Hematopoietic multipotent progenitor cell treated with erythropoietin and hydrocortisone succinate and interleukin-3 and kit ligand, for 15 days (in vitro differentiated cells): ENCODE data around the gene GJC3.
"Not testable (repeated sequence)": the region's sequence is repeated elsewhere in the genome, so short reads cannot be mapped to it uniquely, and the experiment has no call there.

Source experiments
- DNase-seq: peaks from one replicate; pipeline ENCODE4 v3.0.0-alpha.2; 2015; ENCODE audit warnings: low spot score

GJC3 gene

DNA sequence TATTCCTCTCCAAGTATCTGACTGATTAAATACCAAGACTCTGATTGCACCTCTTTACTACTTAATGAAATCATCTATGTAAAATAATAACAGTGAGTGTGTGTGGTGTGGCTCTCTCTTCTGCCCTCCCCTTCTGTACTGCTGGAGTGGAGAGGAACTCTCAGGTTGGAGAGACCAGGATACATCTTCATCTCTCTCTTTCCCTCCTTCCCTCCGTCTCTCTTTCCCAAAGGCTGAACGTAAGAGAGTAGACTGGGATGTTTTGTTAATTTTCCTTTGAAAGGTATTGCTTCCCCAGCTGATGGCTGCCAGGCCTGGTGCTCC, 272 bp upstream of the GJC3 start:
- DNase-seq: no peak

DNA sequence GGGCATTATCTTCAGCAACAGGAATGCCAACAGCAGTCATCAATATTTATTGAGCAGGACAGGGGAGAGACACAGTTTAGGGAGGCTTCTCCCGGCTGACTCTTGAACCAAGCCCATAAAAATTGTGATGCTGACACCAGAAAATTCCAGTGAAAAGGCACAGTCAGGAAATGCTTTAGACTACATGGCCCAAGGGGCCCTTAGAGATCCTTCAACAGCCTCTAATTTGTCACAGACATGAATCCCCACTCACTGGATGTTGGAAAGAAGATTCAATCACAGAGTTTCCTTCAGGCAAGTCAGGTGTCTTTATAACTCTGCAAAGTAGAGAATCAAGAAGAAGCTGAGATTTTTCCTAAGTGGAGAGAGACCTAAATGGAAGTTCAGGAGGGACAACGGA, 1.2 kb downstream of the GJC3 start:
- DNase-seq: no peak

DNA sequence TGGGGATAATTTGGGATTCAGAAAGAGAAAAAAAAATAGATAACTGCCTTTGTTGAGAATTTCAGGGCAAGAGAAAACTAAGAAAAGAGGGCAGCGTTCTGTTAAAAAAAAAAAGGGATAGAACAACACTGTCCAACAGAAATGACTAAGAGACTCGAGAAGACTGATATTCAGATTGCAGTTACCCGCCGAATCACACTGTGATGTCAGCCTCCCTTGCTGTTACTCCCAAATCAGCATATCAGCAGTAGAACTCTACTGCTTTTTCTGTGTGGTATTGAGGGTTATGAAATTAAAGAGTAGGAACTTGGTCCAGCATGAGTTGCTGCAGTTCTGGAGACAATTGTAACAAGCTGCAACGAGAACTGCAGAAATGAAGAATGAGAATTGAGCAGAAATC, 1.9 kb downstream of the GJC3 start:
- no peak for DNase-seq

DNA sequence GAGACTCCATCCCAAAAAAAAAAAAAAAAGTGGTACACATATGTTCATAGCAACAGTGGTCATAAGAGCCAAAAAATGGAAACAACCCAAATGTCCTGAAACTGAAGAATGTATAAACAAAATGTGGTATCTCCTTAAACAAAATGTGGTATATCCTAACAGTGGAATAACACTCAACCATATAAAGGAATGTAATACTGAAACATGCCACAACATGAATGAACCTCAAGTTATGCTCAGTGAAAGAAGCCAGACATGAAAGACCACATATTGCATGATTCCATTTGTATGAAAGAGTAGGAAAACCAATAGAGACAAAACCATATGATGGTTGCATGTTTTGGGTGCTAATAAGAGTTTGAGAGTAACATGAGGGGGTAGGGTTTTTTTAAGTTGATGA, 3.1 kb downstream of the GJC3 start:
- DNase-seq: no peak

DNA sequence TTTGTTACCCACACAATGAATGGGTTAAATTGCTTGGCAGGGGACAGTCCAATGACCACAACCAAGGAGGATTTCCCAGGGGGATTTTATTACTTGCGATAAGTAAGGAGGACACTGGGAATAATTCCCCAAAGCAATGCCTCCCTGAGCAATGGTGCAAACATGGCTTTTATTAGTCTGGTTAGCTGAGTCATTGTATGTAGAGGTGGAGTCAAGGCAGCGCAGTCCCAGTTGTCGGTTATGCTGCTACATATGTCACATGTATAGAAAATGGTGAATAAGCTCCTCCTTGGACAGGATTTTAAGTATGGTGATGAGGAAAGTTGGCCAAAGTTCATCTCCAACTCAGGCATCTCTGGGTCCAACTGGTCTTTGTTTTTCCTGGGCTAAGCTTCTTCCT, 6.2 kb downstream of the GJC3 start:
- no peak for DNase-seq

DNA sequence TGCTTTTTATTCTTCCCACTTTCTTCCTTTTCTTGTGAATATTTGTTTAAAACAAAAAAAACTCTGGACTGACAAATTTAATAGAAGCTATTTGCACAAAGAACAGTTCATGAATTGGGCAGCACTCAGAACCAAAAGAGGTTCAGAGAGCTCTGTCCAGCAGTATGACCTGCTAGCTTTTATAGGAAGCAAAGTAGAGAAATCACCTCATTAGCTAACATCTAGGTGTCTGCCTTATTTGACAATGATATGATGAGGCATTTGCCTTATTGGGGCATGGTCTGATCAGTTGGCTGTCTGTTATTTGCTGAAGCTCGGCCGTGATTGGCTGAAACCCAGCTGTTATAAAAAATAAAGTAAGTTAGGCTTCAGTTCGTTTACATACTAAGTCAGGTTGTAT, 9.3 kb downstream of the GJC3 start:
- DNase-seq: no peak

DNA sequence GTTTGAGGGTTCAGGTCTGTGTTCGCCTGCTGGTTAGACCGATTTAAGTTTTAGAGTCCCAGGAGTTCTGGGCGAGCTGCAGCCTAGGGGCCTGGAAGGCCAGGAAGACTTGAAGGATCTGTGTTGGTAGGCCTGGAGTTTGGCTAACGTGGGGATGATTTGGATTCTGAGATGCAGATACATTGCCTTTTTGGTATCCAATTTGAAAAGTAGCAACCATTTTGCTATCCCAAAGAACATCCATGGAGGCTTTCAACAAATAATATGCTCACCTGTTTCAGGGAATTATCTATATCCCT, 9.7 kb downstream of the GJC3 start:
- DNase-seq: no peak

DNA sequence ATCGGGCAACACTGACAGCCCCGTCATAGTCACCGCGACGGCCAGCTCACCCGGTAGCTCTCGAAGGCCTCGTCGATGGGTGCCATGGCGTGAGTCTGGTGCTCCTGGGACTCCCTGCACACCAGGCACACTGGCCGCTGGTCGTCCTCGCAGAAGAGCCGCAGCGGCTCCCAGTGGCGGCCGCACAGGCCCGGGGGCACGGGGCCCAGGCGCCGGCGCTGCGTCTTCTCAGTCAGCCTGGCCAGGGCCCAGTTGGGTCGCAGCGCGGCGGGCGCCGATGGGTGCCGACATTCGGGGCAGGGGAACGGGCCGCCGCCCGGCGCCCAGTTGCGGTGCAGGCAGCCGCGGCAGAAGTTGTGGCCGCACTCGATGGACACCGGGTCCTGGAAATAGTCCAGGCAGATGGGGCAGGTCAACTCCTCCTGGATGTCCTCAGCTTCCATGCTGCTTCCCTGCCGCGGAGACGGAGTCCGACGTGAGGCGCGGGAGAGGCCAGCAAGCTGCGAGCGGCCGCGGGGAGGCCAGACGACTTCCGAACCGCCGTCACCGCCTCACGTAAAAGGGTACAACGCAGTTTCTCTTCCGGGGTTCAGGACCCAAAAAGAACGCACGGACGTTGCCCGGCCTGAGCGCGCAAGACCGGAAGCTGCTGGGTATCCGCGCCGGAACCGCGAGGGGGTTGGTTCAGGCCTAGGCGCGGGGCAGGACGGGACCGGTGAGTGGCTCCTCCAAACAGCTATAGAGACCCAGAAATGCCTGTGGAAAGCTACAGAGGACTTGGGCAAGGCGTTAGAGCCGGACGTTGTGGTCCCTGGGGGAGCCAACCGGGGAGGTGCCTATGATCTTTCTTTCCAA, 10.2 kb downstream of the GJC3 start, which contains the start of gene TRIM4:
TRIM4 (minus strand) TSS at position 572 of the 855 bp plus-strand sequence; CDS start at position 443, 129 bp downstream.
- DNase-seq: peak; percentile 85

DNA sequence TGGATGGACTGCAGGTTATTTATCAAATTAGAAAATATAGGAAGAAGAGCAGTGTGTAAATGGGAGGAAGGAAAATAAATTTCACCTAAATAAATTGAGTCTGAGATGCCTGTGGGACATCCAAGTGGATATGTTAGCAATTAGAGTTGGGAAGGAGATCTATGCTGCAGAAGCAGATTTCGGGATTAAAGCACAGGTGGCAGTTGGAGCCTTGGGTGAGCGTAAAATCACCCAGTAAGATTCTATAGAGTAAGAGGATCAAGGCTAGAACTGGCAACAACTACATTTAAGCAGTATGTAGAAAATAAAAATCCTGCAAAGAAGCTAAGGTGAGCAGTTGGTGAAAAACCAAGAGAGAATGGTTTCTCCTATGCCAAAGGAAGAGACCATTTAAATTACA, 18.4 kb downstream of the GJC3 start:
- no peak for DNase-seq

DNA sequence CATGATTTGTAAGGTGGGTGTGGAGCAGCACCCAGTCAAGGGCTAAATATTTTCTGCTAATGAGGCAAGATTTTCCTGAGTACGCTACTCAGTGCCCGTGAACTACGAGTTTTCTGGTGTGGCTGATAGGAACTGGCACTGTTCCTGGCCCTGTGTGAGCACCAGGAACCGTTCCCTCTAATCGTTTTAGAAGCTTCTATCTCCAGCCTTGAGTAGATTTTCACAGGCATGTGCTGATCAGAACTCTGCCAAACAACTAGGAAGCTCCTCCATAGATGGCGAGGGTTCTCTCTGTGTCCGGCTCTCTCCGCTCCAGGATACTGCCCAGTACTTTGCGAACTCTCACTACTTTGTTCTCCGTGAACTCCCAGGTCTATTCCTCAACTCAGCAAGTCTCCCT, 27.8 kb downstream of the GJC3 start:
- no peak for DNase-seq

DNA sequence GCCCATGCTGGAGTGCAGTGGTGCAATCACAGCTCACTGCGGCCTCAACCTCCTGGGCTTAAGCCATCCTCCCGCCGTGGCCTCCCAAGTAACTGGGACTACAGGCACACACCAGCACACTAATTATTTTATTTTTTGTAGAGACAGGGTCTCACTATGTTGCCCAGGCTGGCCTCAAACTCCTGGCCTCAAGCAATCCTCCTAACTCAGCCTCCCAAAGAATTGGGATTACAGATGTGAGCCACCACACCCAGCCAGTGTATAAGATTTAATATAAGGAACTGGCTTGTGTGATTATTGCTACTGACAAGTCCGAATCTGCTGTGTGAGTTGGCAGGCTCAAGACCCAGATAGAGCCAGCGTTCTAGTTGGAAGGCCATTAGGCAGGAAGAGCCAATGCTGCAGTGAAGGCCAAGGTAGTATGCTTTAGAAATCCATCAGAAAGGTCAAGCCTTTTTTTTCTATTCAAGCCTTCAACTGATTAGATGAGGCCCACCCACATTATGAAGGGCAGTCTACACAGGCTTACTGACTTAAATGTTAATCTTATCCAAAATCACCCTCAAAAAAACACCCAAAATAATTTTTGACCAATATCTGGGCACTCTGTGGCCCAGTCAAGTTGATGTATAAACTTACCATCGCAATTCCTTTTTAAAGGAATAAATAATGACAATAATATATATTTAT, 29.4 kb downstream of the GJC3 start:
- no peak for DNase-seq

DNA sequence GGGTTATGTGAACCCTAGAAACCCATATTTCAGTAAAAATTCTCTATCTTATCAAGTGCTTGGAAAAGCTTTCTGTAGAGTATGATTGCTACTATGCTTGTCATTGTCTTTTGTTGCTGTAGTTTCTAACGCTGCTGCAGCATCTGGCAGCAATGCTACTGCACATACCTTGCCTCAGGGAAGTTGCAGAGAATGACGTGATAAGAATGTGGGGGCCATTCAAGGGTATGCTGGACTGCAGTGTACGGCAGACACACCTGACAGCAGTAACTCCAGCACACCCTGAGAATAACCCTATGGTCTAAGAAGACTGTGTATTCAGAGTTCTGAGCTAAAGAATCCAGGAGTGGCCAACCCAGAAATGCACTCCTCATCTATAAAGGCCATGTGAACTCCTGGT, 30.6 kb downstream of the GJC3 start:
- DNase-seq: no peak

DNA sequence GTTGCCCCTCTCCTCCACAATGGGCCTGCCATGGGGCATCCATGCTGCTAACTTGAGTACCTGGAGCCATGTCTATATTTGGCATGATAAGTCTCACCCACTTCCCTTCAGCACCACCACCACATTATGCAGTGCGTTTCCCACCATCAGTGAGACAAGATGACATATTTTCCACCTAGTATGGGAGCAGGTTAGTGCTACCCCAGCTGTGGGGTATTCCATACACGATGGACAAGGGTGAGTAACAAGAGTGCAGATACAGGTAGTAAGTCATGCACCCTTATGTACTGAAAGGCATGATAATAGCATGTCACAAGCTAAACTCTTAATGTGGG, 31.4 kb downstream of the GJC3 start:
- DNase-seq: no peak

DNA sequence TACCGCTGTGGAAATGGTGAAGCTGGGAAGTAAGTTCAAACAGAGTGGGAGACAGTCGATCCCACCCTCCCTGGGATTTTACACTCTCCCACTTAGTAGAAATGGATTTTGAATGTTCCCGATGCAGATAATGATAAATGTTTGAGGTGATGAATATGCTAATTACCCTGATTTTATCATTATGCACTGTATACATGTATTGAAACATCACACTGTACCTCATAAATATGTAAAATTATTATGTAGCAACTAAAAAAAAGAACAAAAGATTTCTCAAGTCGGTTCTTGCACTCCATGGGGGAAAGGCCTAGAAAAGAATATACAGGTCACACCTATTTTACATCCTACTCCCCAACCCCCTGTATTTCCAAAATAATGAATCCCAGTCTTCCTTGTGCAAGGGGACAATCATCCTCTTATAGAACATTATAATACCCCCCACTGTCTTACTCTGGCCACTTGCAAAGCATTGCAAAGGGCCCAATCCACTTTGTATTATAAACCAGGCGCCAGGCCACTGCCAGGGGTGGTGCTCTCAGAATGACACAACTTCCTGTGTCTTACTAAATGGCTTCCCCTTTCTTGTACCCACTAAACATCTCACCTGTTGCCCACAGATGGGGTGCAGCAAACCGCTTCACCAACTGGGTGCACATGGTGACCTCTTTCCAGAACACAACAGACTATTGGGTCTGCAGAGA, 31.9 kb downstream of the GJC3 start:
- no peak for DNase-seq

DNA sequence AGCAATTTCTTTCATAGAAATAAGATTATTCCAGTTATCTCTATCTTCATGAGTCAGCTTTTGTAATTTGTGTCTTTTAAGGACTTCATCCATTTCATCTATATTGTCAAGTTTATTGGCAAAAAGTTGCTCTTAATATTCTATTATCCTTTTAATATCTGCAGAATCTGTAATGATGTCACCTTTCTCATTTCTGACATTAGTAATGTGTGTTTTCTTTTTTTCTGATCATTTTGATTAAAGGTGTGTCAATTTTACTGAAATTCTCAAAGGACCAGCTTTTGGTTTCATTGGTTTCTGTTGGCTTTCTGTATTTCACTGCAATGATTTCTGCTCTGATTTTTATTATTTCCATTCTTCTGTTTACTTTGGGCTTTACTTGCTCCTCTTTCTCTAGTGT, 34.7 kb downstream of the GJC3 start:
- no peak for DNase-seq

DNA sequence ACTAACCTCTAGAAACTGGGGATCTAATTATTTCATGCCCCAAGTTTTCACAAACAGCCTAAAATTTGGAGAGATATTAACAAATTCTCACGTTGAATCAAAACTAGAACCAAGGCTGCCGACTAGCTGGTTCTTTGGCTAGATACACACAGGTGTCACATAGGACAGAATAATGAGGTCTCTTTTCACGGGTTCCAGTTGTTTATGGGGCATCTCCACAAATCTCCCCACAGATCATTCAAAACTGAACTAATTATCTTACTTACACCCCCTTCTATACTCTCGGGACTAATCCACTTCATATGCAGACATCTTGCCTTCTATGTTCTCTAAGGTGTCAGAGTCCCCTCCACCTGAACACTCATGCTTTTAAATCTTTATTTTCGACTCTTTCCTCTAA, 36.1 kb downstream of the GJC3 start:
- no peak for DNase-seq

DNA sequence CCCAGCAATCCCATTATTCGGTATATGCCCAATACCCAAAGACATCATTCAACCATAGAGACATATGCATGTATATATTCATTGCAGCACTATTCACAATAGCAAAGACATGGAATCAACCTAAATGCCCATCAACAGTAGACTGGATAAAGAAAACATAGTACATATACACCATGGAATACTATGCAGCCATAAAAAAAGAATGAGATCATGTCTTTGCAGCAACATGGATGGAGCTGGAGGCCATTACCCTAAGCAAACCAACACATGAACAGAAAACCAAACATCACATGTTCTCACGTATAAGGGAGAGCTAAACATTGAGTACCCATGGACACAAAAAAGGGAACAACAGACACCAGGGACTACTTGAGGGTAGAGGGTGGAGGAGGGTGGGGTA, 39.1 kb downstream of the GJC3 start:
- not testable (repeated sequence) for DNase-seq

DNA sequence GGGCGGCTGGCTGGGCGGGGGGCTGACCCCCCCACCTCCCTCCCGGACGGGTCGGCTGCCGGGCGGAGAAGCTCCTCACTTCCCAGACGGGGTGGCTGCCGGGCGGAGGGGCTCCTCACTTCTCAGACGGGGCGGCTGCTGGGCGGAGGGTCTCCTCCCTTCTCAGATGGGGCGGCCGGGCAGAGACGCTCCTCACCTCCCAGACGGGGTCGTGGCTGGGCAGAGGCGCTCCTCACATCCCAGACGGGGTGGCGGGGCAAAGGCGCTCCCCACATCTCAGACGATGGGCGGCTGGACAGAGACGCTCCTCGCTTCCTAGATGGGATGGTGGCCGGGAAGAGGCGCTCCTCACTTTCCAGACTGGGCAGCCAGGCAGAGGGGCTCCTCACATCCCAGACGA, 41.1 kb downstream of the GJC3 start:
- not testable (repeated sequence) for DNase-seq

DNA sequence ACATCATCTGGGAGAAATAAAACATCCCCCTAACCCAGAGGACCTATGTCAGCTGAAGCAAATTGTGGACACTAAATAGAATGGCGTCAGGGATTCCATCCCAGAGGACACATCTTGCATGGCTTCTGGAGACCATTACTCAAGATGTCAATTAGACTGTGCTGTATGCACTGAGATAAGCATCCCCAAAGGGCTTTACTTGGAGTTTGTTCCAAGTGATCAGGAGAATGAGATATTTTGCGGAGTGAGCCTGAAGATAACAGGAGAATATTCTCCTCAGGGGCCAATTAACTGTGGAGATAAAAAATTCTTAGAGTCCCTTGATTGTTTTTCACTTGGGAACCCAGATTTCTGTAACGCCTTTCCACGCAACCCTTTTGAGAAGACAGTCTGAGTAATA, 48.0 kb downstream of the GJC3 start:
- DNase-seq: no peak

DNA sequence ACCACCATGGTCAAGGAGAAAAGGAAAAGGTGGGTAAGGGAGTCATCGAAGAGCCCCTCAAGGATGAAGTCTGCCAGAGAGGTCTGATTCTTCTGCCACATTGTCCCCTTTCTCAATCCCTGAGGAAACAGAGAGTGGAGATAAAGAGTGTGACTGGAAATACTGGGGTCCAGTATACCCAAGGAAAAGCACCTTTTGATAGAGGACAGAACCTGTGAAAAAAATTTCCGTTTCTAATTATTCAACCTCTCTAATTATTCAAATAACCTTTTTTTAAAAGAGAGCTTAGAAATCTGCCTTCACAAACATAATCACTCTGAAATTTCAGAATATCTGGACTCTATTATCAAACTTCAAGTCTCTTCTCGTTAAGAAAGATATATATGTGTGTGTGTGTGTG, 52.5 kb downstream of the GJC3 start, which contains the start of gene OR2AE1:
OR2AE1 (minus strand) TSS at position 101 of the 400 bp plus-strand sequence; CDS start at position 101, 0 bp downstream.
- no peak for DNase-seq

DNA sequence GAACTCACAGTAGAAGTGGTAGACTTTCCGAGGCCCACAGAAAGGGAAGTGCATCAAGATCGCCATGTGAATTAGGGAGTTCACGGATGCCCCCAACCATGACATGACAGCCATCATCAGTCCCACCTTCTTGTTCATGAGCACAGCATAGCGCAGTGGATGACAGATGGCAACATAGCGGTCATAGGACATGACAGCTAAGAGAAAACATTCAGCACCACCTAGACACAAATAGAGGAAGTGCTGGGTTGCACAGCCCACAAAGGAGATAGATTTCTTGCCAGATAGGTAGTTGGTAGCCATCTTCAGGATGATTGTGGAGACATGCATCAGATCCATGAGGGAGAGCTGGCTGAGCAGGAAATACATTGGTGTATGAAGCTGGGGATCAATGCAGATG, 52.9 kb downstream of the GJC3 start:
- no peak for DNase-seq
